ENCODE data around the gene WASHC4.

The WASHC4 gene

DNA sequence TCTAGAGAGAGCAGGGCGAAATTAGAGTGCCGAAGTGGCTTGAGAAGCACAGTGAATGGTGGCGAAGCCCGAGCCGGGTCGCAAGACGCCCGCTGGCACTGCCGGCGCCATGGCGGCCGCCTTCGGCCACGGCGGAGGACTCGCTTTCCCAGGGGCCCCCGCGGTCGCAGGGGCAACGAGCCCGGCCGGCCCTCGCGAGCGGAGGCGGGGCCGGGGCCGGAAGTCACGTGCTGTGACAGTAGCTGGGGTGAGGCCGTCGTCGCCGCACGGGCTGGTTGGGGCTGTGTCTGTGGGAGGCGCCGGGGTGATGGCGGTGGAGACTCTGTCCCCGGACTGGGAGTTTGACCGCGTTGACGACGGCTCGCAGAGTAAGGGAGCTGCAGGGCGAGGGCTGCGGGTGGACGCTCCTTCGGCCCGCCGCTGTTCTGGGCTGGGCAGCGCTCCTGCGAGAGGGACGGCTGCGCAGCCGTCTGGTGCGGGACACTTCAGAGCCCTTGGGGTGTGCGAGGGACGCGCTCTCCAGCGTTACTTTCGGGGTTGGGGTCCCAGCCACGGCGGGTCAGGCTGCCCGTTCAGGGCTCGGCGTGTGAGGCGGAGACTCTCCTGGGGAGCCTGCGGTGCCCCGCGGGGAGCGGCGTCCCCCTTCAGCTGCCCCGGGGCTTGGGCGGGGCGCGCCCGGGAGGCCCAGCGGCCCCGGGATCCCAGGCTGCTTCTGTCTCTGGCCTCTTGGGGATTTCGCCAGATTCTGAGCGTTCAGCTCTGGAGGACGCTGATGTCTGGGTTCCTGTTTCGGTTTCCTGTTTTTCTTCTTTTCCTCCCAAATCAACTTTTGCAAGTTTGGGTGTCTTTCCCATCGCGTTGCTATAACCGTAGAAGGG is at the start of gene WASHC4:
Gene WASHC4 (plus strand): TSS at position 238 of the 878 bp plus-strand sequence. CDS start 70 bp downstream, at position 308.
- DNase-seq = peak; percentile 93

DNA sequence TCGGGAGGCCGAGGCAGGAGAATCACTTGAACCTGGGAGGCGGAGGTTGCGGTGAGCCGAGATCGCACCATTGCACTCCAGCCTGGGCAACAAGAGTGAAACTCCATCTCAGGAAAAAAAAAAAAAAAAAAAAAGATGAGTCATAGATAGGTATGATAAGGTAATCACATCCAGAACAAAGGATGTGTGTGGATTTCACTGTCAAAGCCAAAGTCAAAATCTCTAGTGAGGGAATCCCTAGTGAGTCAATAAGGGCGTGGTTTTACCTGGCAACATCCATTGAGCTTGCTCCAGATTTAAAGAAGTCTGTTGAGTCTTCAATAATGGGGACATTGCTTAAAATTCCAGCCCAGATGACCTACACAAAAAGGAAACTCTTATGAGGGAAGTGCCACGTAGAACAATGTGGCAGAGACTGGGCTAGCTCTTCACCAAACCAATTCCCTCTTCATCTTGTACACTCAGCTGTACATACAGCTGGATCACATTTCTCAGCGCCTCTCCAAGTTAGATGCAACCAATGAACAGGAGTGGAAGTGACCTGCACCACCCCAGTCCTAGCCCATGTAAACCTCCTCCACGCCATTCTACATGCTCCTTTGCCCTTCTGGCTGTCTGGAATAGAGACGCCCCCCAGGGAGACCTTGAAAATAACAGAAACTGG is 46.7 kb upstream of the WASHC4 start:
- DNase-seq = no peak

DNA sequence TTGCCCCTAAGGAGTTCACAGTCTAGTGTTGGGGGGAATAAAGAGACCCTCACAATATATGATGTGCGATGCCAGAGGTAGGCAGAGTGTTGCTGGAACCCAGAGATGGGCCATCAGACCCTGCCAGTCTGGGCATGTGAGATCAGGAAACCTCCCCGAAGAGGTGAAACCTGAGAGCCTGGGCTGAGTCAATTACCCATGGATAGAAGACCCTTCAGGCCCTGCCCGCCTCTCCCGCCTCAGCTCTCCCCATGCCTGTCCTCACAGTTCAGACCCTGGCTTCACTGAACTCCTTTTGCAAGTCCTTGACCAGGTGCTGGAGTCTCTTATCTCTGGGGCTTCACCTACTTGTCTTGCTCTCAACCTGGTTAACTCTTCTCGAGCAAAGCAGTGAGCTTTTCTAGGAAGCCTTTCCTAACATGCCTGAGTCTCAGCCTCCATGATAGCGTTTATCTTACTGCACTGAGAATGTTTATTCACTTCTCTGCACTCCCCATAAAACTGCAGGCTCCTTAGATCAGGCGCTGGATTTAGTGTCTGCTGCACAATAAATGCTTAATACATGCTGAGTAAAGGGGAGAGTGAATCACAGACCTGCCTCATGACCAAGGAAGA is 42.9 kb upstream of the WASHC4 start:
- no peak for DNase-seq

DNA sequence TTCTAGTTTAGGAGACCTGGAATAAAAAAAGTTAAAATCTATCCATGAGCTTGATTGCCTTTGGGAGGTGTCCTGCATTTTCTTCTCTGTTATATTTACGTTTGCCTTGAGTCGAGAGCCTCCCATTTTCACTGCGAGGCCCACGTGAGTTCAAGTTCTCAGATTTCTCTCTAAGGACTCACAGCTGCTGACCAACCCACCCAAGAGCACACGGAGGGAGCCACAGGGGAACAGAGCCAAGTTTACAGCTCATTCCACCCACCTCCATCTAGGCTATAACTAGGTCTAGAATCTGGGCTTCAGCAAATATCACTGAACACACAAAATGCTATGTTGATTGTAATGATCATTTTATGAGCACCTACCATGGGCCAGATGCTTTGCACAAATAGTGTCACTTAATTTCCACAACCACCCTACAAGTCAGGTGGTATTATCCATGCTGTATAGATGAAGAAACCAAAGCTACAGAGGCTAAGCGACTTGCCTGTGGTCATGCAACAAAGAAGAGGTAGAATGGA is 40.0 kb upstream of the WASHC4 start:
- no peak for DNase-seq

GRCh38 chr12:105069936-105070702 is 37.4 kb upstream of the WASHC4 start:
- DNase-seq = no peak

- no peak for DNase-seq
Observed at GRCh38 chr12:105071981-105072380, 35.5 kb upstream of the WASHC4 start.

DNA sequence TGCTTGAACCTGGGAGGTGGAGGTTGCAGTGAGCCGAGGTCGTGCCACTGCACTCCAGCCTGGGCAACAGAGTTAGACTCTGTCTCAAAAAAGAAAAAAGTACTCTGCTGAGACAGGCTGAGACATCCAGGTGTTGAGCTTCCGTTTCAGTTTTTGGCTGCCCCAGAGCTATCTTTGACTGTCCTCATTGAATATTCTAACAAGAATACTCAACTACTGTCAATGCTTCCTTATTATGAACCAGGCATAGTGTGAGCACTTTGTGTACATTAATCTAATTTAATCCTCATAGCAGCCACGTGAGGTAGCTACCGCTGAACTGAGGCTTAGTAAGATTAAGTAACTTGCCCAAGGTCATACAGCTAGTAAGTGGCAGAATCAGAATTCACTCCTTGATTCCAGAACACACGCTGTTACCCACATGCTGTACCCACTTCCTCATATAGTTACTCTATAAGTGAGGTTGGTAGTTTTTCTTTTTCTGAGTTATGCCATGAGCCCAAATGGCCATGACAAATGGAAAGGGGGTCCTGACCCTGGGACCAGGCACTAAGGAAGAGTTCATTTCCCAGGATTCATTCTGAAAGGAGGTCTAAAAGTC is 34.5 kb upstream of the WASHC4 start:
- DNase-seq = no peak

- no peak for DNase-seq
Observed at GRCh38 chr12:105076098-105076497, 31.4 kb upstream of the WASHC4 start.

DNA sequence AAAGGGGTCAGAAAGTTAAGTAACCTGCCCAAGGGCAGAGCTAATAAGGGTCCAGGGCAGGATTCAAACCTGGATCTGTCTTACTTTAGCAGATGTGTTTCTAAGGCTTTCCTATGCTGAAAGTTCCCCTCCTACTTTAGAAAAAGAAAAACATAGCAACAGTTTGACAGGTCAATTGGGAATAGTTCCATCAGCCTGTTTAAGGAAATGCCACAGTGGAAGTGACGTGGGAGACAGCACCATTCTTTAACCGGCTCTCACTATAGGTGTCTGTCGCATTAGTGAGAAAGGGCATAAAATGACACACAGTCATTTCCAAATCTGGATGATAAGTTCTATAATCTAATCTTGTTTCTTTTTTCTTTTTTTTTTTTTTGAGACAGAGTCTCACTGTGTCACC is 30.6 kb upstream of the WASHC4 start:
- no peak for DNase-seq

- no peak for DNase-seq
Observed at GRCh38 chr12:105077435-105077834, 30.1 kb upstream of the WASHC4 start.

DNA sequence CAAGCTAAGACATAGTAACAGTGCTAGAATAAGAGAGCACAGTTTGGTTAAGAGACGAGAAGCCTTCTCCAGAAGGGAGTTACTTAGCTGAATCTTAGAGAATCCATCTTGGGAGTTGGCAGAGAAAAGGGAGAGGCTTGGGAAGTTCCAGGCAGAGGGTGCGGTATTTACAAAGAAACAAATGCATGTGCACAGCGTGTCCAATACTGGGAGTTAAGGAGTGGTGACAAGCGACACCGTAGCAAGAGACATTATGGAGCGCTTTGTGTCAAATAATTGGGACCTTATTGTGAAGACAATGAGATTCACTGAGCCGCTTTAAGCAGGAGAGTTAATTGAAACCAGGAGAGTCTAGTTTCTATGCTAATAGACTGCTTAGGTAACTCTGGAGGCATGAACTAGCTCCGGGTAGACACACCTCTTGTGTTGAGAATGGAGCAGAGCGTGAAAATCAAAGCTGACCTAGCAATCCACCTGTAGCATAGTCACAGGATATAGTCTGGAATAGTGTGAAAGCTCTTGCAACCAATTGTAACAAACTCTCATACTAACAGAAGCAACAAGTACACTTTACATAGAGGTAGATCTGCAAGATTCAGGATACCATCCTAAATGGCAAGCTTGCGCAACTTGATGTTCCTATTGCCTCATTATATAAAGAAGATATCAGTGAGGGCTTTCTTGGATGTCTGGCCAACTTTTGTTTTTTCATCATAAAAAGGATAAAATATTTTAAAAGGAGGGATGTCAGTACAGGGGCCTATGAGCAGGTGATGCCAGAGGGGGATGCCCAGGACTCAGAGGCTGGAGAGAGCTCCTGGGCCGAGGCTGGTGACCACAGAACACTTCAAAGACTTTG is 28.6 kb upstream of the WASHC4 start:
- DNase-seq = no peak

- DNase-seq = no peak
Observed at GRCh38 chr12:105083031-105083430, 24.5 kb upstream of the WASHC4 start.

DNA sequence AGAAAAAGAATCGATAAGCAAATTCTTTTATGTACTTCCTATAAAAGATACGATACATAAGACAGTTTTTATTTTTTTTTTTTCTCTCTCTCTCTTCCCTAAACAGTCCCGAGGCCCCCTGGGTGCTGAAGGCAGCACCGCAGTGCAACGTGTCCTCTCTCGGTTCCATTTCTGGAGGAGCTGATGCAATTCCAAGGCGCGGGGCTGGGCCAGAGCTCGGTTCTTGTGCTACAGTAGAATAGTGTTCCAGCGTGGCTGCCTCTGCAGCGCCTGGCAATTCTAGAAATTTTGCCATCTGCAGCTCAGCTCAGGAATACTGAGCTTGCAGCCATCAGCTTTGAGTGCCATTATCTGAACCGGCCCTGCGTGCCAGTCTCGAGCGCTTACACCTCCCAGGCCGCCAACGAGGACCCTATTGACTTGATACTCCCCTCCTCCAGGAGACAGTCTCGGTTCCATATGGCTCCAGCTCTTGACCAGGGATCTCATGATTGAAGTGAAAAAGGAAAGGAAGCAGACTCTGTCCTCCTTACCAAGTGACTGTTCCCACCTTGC is 23.9 kb upstream of the WASHC4 start:
- no peak for DNase-seq

- DNase-seq = peak; percentile 36
Observed at GRCh38 chr12:105084251-105085250, 23.0 kb upstream of the WASHC4 start, which contains the start of gene ALDH1L2. ALDH1L2 (minus strand) TSS chr12:105084458; CDS start chr12:105084436, 22 bp downstream.

GRCh38 chr12:105085501-105085900 is 22.0 kb upstream of the WASHC4 start:
- DNase-seq = no peak

- DNase-seq = no peak
Observed at GRCh38 chr12:105089817-105090216, 17.7 kb upstream of the WASHC4 start.

- no peak for DNase-seq
Observed at GRCh38 chr12:105090361-105090760, 17.2 kb upstream of the WASHC4 start.

- DNase-seq = no peak
Observed at GRCh38 chr12:105091476-105092206, 15.9 kb upstream of the WASHC4 start.

DNA sequence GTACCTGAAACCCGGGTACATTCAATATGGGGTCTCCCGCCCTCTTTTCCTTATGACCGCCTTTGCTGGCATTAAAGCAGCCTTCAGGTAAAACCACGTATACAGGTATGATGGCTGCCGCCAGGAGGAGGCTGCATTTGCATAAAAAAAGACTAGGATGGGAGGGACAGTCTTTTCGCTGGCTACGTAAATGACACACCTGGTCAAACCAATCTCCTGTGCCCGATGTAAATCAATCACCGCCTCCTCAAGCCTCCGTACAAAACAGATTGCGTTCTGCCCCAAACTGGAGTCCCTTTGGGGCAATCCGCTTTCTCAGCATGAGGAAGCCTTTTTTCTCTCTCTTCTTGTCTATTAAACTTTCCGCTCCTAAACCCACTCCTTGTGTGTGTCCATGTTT is 15.2 kb upstream of the WASHC4 start:
- DNase-seq = no peak

Measured in stimulated activated CD4-positive, alpha-beta T cell treated with anti-CD3 and anti-CD28 coated beads, Interleukin-4, amount 100 ng/mL, for 24 hours (primary cell).